ENCODE data around the gene DSCAM.
A peak's percentile ranks its signal among the peaks of the same experiment; 100 is the strongest.

The DSCAM gene

GRCh38 chr21:40158366-40158765 is 688.6 kb downstream of the DSCAM start:
- no peak for DNase-seq

GRCh38 chr21:40155563-40155962 is 691.4 kb downstream of the DSCAM start:
- no peak for DNase-seq

- no peak for DNase-seq
These were observed 693.6 kb downstream of the DSCAM start for GRCh38 chr21:40153351-40153750.

- no peak for DNase-seq
These were observed 694.5 kb downstream of the DSCAM start for GRCh38 chr21:40152476-40152875.

GRCh38 chr21:40151611-40152010 is 695.3 kb downstream of the DSCAM start:
- DNase-seq, result no peak

GRCh38 chr21:40146216-40146837 is 700.6 kb downstream of the DSCAM start:
- no peak for DNase-seq

- peak; percentile 46 for DNase-seq
These were observed 703.0 kb downstream of the DSCAM start for GRCh38 chr21:40143822-40144525.

GRCh38 chr21:40141621-40142020 is 705.3 kb downstream of the DSCAM start:
- DNase-seq, result no peak

GRCh38 chr21:40140675-40141074 is 706.3 kb downstream of the DSCAM start:
- no peak for DNase-seq

GRCh38 chr21:40139636-40140035 is 707.3 kb downstream of the DSCAM start:
- no peak for DNase-seq

GRCh38 chr21:40136571-40136970 is 710.4 kb downstream of the DSCAM start:
- DNase-seq, result no peak

GRCh38 chr21:40134731-40135492 is 712.0 kb downstream of the DSCAM start:
- DNase-seq, result no peak

- no peak for DNase-seq
These were observed 716.5 kb downstream of the DSCAM start for GRCh38 chr21:40130476-40130875.

- no peak for DNase-seq
These were observed 717.1 kb downstream of the DSCAM start for GRCh38 chr21:40129809-40130208.

GRCh38 chr21:40128891-40129290 is 718.1 kb downstream of the DSCAM start:
- no peak for DNase-seq

GRCh38 chr21:40120940-40121575 is 725.9 kb downstream of the DSCAM start:
- peak; percentile 29 for DNase-seq

- DNase-seq, result no peak
These were observed 728.4 kb downstream of the DSCAM start for GRCh38 chr21:40118527-40118926.

GRCh38 chr21:40117236-40117635 is 729.7 kb downstream of the DSCAM start:
- no peak for DNase-seq

- DNase-seq, result no peak
These were observed 731.2 kb downstream of the DSCAM start for GRCh38 chr21:40115775-40116174.

- no peak for DNase-seq
These were observed 744.3 kb downstream of the DSCAM start for GRCh38 chr21:40102682-40103081.

- no peak for DNase-seq
These were observed 747.1 kb downstream of the DSCAM start for GRCh38 chr21:40099809-40100208.

- DNase-seq, result no peak
These were observed 751.5 kb downstream of the DSCAM start for GRCh38 chr21:40095477-40095876.

GRCh38 chr21:40080385-40080784 is 766.6 kb downstream of the DSCAM start:
- DNase-seq, result peak; percentile 32

- DNase-seq, result no peak
These were observed 772.2 kb downstream of the DSCAM start for GRCh38 chr21:40074710-40075109.
